Measurements from ENCODE around the gene COL23A1.

DNA sequence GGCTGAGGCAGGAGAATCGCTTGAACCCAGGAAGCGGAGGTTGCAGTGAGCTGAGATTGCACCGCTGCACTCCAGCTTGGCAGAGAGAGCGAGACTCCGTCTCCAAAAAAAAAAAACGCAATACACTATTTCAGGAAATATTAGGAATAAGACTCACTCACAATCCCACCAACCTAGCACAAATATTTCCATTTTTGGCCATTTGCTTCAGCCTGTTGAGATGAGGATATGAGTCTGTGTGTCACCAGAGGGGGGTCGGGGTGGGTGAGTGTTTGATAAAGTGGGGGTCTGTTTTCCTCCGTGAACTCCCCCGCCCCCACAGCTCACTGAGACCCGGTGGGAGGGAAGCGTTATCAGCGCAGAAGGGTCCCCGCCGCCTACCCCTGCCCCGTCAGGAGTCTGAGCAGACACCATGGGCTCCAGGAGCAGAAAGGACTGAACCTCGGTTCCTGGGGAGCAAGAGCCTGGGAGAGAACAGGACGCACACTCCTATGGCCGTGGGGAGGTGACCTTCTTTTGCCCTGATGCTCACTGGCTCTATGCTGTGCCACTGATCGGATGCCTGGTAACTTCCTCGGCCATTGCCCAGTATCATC is 203.8 kb downstream of the COL23A1 start:
- TF ChIP-seq, protein P1, sequence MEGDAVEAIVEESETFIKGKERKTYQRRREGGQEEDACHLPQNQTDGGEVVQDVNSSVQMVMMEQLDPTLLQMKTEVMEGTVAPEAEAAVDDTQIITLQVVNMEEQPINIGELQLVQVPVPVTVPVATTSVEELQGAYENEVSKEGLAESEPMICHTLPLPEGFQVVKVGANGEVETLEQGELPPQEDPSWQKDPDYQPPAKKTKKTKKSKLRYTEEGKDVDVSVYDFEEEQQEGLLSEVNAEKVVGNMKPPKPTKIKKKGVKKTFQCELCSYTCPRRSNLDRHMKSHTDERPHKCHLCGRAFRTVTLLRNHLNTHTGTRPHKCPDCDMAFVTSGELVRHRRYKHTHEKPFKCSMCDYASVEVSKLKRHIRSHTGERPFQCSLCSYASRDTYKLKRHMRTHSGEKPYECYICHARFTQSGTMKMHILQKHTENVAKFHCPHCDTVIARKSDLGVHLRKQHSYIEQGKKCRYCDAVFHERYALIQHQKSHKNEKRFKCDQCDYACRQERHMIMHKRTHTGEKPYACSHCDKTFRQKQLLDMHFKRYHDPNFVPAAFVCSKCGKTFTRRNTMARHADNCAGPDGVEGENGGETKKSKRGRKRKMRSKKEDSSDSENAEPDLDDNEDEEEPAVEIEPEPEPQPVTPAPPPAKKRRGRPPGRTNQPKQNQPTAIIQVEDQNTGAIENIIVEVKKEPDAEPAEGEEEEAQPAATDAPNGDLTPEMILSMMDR (IDR thresholded peaks at IDR 0.05) = no peak
- TF ChIP-seq EZH2 (IDR thresholded peaks at IDR 0.05; ENCODE audit: borderline replicate concordance, insufficient read depth, low read depth, low read length, poor library complexity, severe bottlenecking) = no peak

Measured in B cell (primary cell).